Mucosa of descending colon (tissue), 3 donors: ENCODE measurements around the gene SHC3. TPM values are rescaled to one million over a fixed set of nuclear protein-coding genes. Genes with fewer than 3 reads are reported as not detected.

Experiments
- ATAC-seq: fragments of 200-7000 bp; cut with Tn5 transposase; one replicate; pipeline ENCODE4 v1.9.1; 2020; ENCODE audit warnings: mild to moderate bottlenecking, moderate library complexity
- DNase-seq, 3 donors: peaks; one replicate each; pipeline ENCODE4 v3.0.0-alpha.2; 2020
- H3K36me3 ChIP-seq: fragments of 200-600 bp; one replicate; pipeline ENCODE4 v1.8.0; 2021; ENCODE audit warnings: low read depth, mild to moderate bottlenecking
- H3K4me1 ChIP-seq: fragments of 200-600 bp; one replicate; pipeline ENCODE4 v1.8.0; 2021; ENCODE audit warnings: low read depth, mild to moderate bottlenecking
- H3K4me3 ChIP-seq: fragments of 200-600 bp; one replicate; pipeline ENCODE4 v1.8.0; 2021; ENCODE audit warnings: mild to moderate bottlenecking
- H3K9me3 ChIP-seq: fragments of 200-600 bp; one replicate; pipeline ENCODE4 v1.8.0; 2021; ENCODE audit warnings: mild to moderate bottlenecking
- intact Hi-C, 2 donors: fragments of 100-400 bp; cut with DNase I in 1 of 2; cut with micrococcal nuclease in 1 of 2; formaldehyde crosslinking; loops; one replicate each; pipeline versions ENCODE4 v1.11.0 to v1.11.1; 2022; cut with DNase I, micrococcal nuclease
- total RNA-seq, 3 donors: library from RNA; stranded (reverse); fragmentation: NEBNext Ultra II Directional in 2 of 3; extraction: Animal tissue kit (Norgen Biotek cat#: 25700) in 2 of 3; gene quantifications; one replicate each; pipeline versions ENCODE4 v1.2.1 to v1.2.4, GENCODE V29; 2021 to 2023
- TF ChIP-seq, protein P1 (sequence below): fragments of 200-600 bp; IDR thresholded peaks from one replicate; pipeline ENCODE4 v1.8.0; 2022; ENCODE audit warnings: antibody characterized with exemption, mild to moderate bottlenecking
- donor health status: DM: no; HTN: no; CAD: no; lungs with moderate emphysema.
- donor health status: DM: no; HTN: no; CAD: no.
- donor health status: DM: no; HTN: yes; CAD: no.

SHC3 gene
- total RNA-seq, 3 donors from 2014 or later, result 0.35 to 4.8 (median 1.5) TPM

GRCh38 chr9:89223396-89223977, 44.9 kb upstream of the SHC3 start:
- intact Hi-C loops, result no loop called here
- no peaks in the 10 kb centered on the region for H3K36me3 ChIP-seq
- no peak overlapping the region for H3K4me3 ChIP-seq
- ATAC-seq, result no peak
- TF ChIP-seq, protein P1, sequence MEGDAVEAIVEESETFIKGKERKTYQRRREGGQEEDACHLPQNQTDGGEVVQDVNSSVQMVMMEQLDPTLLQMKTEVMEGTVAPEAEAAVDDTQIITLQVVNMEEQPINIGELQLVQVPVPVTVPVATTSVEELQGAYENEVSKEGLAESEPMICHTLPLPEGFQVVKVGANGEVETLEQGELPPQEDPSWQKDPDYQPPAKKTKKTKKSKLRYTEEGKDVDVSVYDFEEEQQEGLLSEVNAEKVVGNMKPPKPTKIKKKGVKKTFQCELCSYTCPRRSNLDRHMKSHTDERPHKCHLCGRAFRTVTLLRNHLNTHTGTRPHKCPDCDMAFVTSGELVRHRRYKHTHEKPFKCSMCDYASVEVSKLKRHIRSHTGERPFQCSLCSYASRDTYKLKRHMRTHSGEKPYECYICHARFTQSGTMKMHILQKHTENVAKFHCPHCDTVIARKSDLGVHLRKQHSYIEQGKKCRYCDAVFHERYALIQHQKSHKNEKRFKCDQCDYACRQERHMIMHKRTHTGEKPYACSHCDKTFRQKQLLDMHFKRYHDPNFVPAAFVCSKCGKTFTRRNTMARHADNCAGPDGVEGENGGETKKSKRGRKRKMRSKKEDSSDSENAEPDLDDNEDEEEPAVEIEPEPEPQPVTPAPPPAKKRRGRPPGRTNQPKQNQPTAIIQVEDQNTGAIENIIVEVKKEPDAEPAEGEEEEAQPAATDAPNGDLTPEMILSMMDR, result no peak
- no peaks in the 10 kb centered on the region for H3K4me1 ChIP-seq
- DNase-seq, result no peak
- H3K9me3 ChIP-seq, result no peaks in the 10 kb centered on the region

DNA sequence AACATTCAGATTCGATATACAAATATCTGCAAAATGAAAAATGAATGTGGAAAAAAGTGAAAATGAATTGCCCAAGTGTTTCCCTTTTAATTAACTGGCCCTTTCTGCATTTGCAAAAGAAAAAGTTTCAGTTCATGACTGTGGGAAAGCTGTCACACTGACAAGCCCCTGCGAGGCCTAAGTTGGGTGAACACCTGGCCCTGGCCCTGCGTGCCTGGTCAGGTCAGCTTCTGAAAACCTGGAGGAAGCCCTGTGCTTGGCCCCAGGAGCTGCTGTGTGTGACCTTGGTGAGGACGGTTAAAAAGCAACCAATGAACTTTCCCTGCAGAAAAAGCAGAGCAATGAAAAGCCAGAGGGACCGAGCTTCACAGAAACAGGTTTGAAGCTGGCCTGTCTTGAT, 41.0 kb upstream of the SHC3 start:
- H3K36me3 ChIP-seq, result no peaks in the 10 kb centered on the region
- TF ChIP-seq, protein P1, result no peak
- H3K4me3 ChIP-seq, result no peak overlapping the region
- ATAC-seq (no peak), DNase-seq (no peak)
- intact Hi-C loops, result no loop called here
- H3K9me3 ChIP-seq, result no peaks in the 10 kb centered on the region
- H3K4me1 ChIP-seq, result no peaks in the 10 kb centered on the region

GRCh38 chr9:89218040-89218928, 39.7 kb upstream of the SHC3 start:
- Histone ChIP-seq H3K36me3 (no peaks in the 10 kb centered on the region), H3K4me1 (no peaks in the 10 kb centered on the region), H3K9me3 (no peaks in the 10 kb centered on the region), H3K4me3 (no peak overlapping the region)
- TF ChIP-seq, protein P1, result no peak
- intact Hi-C loops, result no loop called here
- DNase-seq (no peak), ATAC-seq (no peak)

- ATAC-seq, result no peak
- H3K9me3 ChIP-seq, result no peaks in the 10 kb centered on the region
- no peak for DNase-seq
- no peaks in the 10 kb centered on the region for H3K36me3 ChIP-seq
- TF ChIP-seq, protein P1, result no peak
- no peak overlapping the region for H3K4me3 ChIP-seq
- intact Hi-C loops, result no loop called here
- H3K4me1 ChIP-seq, result no peaks in the 10 kb centered on the region
These were observed 36.7 kb upstream of the SHC3 start for GRCh38 chr9:89215342-89215741.

- TF ChIP-seq, protein P1, result no peak
- no peak for ATAC-seq
- Histone ChIP-seq H3K9me3 (no peaks in the 10 kb centered on the region), H3K4me3 (no peak overlapping the region), H3K36me3 (no peaks in the 10 kb centered on the region), H3K4me1 (no peaks in the 10 kb centered on the region)
- no peak for DNase-seq
- intact Hi-C loops, result no loop called here
These were observed 34.8 kb upstream of the SHC3 start for GRCh38 chr9:89213396-89213880.
